Measurements from ENCODE around the gene CDH5. TPM values are rescaled to one million over a fixed set of nuclear protein-coding genes. Genes with fewer than 3 reads are reported as not detected.

The CDH5 gene
- total and polyA plus RNA-seq, 4 donors = 5.5 to 21.9 (median 17.5) TPM

- peaks cover 0 to 2% (median 0%) of the 10 kb centered on the region in 4 donors for H3K27me3 ChIP-seq (ENCODE audit: control insufficient read depth in 4 of 4, insufficient read depth in 4 of 4, low read length in 3 of 4)
- H3K4me1 ChIP-seq (ENCODE audit: control insufficient read depth in 4 of 4, insufficient read depth in 4 of 4, low read length in 3 of 4) = peaks cover 0 to 8% (median 7%) of the 10 kb centered on the region in 4 donors
- H3K9ac ChIP-seq (ENCODE audit: low read depth in 1 of 2, low read length in 2 of 2) = no peak overlapping the region
- no peaks in the 10 kb centered on the region for H3K9me3 ChIP-seq (ENCODE audit: control insufficient read depth in 4 of 4, low read length in 3 of 4)
- peak overlapping the region; percentile 44 to 54 (median 53) for H3K4me3 ChIP-seq (ENCODE audit: low read depth in 1 of 3, low read length in 3 of 3)
- DNase-seq (ENCODE audit: low spot score) = peak; percentile 89
- WGBS = 1% methylated on average over 35 of the region's 35 CpGs
- no peaks in the 10 kb centered on the region for H3K36me3 ChIP-seq (ENCODE audit: control insufficient read depth in 4 of 4, insufficient read depth in 3 of 4, low read depth in 1 of 4, low read length in 3 of 4)
- peak; percentile 51 for TF ChIP-seq NR2F2 (IDR thresholded peaks at IDR 0.05)
- TF ChIP-seq, protein P1, sequence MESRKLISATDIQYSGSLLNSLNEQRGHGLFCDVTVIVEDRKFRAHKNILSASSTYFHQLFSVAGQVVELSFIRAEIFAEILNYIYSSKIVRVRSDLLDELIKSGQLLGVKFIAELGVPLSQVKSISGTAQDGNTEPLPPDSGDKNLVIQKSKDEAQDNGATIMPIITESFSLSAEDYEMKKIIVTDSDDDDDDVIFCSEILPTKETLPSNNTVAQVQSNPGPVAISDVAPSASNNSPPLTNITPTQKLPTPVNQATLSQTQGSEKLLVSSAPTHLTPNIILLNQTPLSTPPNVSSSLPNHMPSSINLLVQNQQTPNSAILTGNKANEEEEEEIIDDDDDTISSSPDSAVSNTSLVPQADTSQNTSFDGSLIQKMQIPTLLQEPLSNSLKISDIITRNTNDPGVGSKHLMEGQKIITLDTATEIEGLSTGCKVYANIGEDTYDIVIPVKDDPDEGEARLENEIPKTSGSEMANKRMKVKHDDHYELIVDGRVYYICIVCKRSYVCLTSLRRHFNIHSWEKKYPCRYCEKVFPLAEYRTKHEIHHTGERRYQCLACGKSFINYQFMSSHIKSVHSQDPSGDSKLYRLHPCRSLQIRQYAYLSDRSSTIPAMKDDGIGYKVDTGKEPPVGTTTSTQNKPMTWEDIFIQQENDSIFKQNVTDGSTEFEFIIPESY (IDR thresholded peaks at IDR 0.05) = no peak
- peak; percentile 91 to 94 for TF ChIP-seq RAD21 (IDR thresholded peaks at IDR 0.05)
- TF ChIP-seq, protein P2, sequence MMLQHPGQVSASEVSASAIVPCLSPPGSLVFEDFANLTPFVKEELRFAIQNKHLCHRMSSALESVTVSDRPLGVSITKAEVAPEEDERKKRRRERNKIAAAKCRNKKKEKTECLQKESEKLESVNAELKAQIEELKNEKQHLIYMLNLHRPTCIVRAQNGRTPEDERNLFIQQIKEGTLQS (IDR thresholded peaks at IDR 0.05) = no peak
- TF ChIP-seq, protein P3, sequence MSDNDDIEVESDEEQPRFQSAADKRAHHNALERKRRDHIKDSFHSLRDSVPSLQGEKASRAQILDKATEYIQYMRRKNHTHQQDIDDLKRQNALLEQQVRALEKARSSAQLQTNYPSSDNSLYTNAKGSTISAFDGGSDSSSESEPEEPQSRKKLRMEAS (IDR thresholded peaks at IDR 0.05) = no peak
- no peak for TF ChIP-seq JUND (IDR thresholded peaks at IDR 0.05)
- TF ChIP-seq REST (IDR thresholded peaks at IDR 0.05) = no peak
- TF ChIP-seq GABPA (IDR thresholded peaks at IDR 0.05 in 1 of 2, conservative IDR thresholded peaks at IDR 0.05 in 1 of 2) = no peak
- TF ChIP-seq HNF4G (IDR thresholded peaks at IDR 0.05) = no peak
- TF ChIP-seq, protein P4, sequence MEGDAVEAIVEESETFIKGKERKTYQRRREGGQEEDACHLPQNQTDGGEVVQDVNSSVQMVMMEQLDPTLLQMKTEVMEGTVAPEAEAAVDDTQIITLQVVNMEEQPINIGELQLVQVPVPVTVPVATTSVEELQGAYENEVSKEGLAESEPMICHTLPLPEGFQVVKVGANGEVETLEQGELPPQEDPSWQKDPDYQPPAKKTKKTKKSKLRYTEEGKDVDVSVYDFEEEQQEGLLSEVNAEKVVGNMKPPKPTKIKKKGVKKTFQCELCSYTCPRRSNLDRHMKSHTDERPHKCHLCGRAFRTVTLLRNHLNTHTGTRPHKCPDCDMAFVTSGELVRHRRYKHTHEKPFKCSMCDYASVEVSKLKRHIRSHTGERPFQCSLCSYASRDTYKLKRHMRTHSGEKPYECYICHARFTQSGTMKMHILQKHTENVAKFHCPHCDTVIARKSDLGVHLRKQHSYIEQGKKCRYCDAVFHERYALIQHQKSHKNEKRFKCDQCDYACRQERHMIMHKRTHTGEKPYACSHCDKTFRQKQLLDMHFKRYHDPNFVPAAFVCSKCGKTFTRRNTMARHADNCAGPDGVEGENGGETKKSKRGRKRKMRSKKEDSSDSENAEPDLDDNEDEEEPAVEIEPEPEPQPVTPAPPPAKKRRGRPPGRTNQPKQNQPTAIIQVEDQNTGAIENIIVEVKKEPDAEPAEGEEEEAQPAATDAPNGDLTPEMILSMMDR (IDR thresholded peaks at IDR 0.05; ENCODE audit: low read depth, low read length, missing input control) = peak; percentile 82
- no peak overlapping the region for H3K27ac ChIP-seq (ENCODE audit: low read depth in 1 of 2, low read length in 2 of 2)
Observed at GRCh38 chr16:66406534-66407221, 40.2 kb downstream of the CDH5 start.

- Histone ChIP-seq H3K27ac (ENCODE audit: low read depth in 1 of 2, low read length in 2 of 2) (peak overlapping the region; percentile 36 to 48), H3K9ac (ENCODE audit: low read depth in 1 of 2, low read length in 2 of 2) (no peak overlapping the region), H3K27me3 (ENCODE audit: control insufficient read depth in 4 of 4, insufficient read depth in 4 of 4, low read length in 3 of 4) (peaks cover 0 to 2% (median 0%) of the 10 kb centered on the region in 4 donors), H3K4me1 (ENCODE audit: control insufficient read depth in 4 of 4, insufficient read depth in 4 of 4, low read length in 3 of 4) (peaks cover 0 to 8% (median 7%) of the 10 kb centered on the region in 4 donors), H3K9me3 (ENCODE audit: control insufficient read depth in 4 of 4, low read length in 3 of 4) (peaks cover 0 to 3% (median 2%) of the 10 kb centered on the region in 4 donors), H3K36me3 (ENCODE audit: control insufficient read depth in 4 of 4, insufficient read depth in 3 of 4, low read depth in 1 of 4, low read length in 3 of 4) (no peaks in the 10 kb centered on the region), H3K4me3 (ENCODE audit: low read depth in 1 of 3, low read length in 3 of 3) (no peak overlapping the region)
- peak in 1 of 2 donors; percentile 8 for TF ChIP-seq RXRA (IDR thresholded peaks at IDR 0.05)
- TF ChIP-seq, protein P4 (IDR thresholded peaks at IDR 0.05; ENCODE audit: low read depth, low read length, missing input control) = no peak
- peak; percentile 44 for TF ChIP-seq SP1 (IDR thresholded peaks at IDR 0.05)
- peak; percentile 25 for TF ChIP-seq YY1 (IDR thresholded peaks at IDR 0.05)
- TF ChIP-seq HNF4G (IDR thresholded peaks at IDR 0.05) = no peak
- no peak for TF ChIP-seq JUND (IDR thresholded peaks at IDR 0.05)
- peak in 1 of 2 donors; percentile 29 for TF ChIP-seq RAD21 (IDR thresholded peaks at IDR 0.05)
- peak in 1 of 2 donors; percentile 7 for TF ChIP-seq GABPA (IDR thresholded peaks at IDR 0.05 in 1 of 2, conservative IDR thresholded peaks at IDR 0.05 in 1 of 2)
- no peak for TF ChIP-seq EGR1 (IDR thresholded peaks at IDR 0.05; ENCODE audit: low read depth in 2 of 2)
- TF ChIP-seq, protein P3 (IDR thresholded peaks at IDR 0.05) = peak; percentile 42
- TF ChIP-seq NR2F2 (IDR thresholded peaks at IDR 0.05) = peak; percentile 39
- TF ChIP-seq FOXA1 (IDR thresholded peaks at IDR 0.05) = no peak
- 61% methylated on average over 5 of the region's 5 CpGs for WGBS
- DNase-seq (ENCODE audit: low spot score) = no peak
Observed at GRCh38 chr16:66408163-66409048, 41.9 kb downstream of the CDH5 start.
